HG02642 (cell line): ENCODE data around the gene KLHDC2.
"Not testable (repeated sequence)": the region's sequence is repeated elsewhere in the genome, so short reads cannot be mapped to it uniquely, and the experiment has no call there.

ENCODE experiments used
- ATAC-seq: cut with Tn5 transposase; IDR thresholded peaks from one replicate; pipeline ENCODE4 v1.9.1; 2021; ENCODE audit warnings: mild to moderate bottlenecking; ENCODE audit not compliant: unreplicated experiment, poor library complexity

Gene KLHDC2

GRCh38 chr14:49767571-49768300, at the start of gene KLHDC2:
TSS of gene KLHDC2 (plus strand) at chr14:49768153. CDS start at chr14:49768469, 316 bp downstream.
- peak; percentile 95 for ATAC-seq

DNA sequence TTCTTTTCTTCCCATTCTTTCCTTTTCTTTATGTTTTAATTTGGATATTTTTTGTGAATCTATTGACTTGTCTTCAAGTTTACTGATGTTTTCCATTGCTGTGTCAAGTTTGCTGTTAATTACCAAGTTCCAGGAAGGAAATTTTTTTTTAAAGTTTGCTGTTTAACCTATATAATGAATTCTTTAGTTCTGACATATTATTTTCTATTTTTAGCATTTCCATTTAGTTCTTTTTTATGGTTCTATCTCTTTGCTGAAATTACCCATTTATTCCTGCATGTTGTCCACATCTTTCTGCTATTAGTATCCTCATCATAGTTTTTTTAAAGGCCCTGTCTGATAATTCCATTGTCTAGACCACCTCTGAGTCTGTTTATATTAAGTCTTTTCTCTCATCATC, 47.2 kb upstream of the KLHDC2 start:
- no peak for ATAC-seq

DNA sequence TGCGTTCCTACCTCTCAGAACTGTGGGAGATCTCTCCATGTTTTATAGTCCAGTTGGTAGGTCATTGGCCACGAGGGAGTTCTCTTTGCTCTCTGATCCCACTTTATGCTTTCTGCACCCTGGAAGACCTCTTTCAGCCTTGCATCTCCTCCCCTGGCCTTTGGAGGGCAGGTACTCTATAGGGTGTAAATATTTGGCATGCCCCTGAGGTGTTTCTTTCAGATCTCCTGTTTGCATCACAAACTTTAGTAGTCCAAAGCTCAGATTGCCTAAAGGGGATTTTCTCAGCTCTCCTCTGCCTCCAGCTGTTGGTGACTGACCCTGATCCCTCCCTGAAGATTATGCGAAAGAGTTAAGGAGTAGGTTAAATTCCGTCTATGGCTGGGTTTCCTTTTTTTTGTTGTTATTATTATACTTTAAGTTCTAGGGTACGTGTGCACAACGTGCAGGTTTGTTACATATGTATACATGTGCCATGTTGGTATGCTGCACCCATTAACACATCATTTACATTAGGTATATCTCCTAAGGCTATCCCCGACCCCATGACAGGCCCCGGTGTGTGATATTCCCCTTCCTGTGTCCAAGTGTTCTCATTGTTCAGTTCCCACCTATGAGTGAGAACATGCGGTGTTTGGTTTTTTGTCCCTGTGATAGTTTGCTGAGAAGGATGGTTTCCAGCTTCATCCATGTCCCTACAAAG, 46.1 kb upstream of the KLHDC2 start:
- not testable (repeated sequence) for ATAC-seq

DNA sequence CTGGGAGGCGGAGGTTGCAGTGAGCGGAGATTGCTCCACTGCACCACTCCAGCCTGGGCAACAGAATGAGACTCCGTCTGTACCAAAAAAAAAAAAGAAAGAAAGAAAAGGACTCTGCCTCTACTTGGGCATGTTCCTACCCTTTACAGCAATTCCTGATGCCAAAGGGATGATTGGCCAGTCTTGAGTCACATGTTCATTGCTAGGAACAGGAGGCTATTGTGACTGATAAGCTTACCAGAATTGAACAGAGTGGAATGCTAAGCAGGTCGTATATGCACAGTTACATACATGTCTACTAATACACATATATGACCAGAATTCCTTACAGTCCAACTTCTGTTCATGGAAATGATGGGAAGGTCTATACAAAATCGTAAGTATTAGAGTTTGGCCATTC, 40.8 kb upstream of the KLHDC2 start:
- ATAC-seq = no peak

DNA sequence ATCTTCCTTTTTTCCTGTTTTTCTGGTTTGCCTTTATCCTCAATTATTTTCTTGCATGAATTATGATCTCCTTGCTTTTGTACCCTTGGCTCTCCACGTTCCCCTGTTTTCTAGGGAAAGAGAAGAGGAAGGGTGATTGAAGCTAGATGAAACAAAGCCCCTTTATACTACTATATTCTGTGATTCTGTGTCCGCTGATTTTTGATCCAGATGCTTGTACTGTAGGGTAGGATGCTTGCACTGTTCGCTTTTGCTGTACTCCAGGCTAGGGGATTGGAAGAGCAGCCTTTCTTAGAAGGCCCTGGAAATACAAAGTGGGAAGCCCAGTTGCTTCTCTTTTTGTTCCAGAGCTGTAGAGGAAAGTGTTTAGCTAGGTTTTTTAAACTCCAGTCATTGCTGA, 35.1 kb upstream of the KLHDC2 start:
- no peak for ATAC-seq

- no peak for ATAC-seq
Measured at GRCh38 chr14:49733836-49734235, 34.1 kb upstream of the KLHDC2 start.

DNA sequence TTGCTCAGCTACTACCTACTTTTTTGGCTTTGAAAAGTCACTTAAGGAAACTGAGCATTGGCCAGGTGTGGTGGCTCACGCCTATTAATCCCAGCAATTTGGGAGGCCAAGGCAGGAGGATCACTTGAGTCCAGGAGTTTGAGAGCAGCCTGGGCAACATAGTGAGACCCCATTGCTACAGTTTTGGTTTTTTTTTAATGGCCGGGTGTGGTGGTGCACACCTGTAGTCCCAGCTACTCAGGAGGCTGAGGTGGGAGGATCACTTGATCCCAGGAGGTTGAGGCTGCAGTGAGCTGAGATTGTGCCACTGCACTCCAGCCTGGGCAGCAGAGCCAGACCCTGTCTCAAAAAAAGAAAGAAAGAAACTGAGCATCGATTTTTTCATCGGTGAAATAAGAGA, 32.3 kb upstream of the KLHDC2 start:
- ATAC-seq = not testable (repeated sequence)

GRCh38 chr14:49745191-49745590, 22.8 kb upstream of the KLHDC2 start:
- no peak for ATAC-seq

DNA sequence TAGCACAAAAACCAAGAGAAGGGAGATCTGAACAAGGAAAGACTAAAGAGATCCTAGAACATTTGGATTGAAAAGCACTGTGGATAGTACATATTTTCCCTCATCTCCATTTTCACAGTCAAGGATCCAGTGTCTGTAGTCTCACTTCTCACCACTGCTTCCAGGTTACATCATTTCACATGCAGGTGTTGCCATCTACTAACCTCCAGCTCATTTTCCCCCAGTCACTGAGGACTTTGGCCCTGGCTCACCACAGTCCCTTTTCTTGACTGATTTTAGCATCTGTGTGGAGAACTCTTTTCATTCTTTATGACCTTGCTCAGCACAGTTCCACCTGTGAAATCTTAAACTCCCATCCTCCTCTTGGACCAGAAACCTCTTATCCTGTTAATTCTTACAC, 21.5 kb upstream of the KLHDC2 start:
- ATAC-seq = not testable (repeated sequence)

GRCh38 chr14:49754570-49755097, 13.3 kb upstream of the KLHDC2 start:
- no peak for ATAC-seq

DNA sequence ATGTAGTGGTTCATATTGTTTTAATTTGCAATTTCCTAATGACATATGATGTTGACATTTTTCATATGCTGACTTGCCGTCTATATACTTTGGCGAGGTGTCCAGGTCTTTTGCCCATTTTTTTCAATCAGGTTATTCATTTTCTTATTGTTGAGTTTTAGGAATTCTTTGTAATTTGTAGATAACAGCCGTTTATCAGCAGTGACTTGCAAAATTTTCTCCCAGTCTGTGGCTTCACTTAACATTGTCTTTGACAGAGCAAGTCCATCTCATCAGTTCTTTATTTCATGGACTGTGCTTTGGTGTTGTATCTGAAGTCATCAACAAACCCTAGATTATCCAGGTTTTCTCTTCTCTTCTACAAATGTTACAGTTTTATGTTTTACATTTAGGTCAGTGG, 12.6 kb upstream of the KLHDC2 start:
- no peak for ATAC-seq

DNA sequence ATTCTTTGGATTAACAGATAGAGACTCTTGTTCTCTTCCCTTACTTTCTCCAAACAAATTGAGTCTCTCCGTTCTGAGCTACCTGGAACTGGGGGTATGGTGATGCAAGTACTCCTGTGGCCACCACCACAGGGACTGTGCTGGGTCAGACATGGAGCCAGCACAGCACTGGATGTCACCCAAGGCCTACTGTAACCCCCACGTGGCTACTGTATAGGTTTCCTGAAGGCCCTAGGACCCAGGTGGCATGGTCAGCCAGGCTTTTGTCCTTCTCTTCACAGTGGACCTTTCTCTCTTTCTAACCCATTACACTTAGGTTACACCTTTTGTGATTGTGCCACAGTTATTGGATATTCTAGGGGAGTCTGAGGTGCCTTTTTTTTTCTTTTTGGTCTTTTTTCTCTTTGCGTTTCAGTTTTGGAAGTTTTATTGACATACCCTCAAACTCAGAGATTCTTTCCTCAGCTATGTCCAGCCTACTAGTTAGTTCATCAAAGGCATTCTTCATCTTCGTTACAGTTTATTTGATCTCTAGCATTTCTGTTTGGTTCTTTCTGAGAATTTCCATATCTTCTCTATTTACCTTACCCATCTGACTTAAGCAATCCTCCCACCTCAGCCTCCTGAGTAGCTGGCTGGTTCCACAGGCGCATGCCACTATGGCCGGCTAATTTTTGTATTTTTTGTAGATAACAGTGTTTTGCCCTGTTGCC, 6.0 kb upstream of the KLHDC2 start:
- ATAC-seq = no peak

- ATAC-seq = no peak
Measured at GRCh38 chr14:49766839-49767238, 1.1 kb upstream of the KLHDC2 start.

- no peak for ATAC-seq
Measured at GRCh38 chr14:49767270-49767570, 733 bp upstream of the KLHDC2 start.

GRCh38 chr14:49768301-49769121, 558 bp downstream of the KLHDC2 start:
- ATAC-seq = peak; percentile 31

GRCh38 chr14:49769171-49769570, 1.2 kb downstream of the KLHDC2 start:
- ATAC-seq = no peak

DNA sequence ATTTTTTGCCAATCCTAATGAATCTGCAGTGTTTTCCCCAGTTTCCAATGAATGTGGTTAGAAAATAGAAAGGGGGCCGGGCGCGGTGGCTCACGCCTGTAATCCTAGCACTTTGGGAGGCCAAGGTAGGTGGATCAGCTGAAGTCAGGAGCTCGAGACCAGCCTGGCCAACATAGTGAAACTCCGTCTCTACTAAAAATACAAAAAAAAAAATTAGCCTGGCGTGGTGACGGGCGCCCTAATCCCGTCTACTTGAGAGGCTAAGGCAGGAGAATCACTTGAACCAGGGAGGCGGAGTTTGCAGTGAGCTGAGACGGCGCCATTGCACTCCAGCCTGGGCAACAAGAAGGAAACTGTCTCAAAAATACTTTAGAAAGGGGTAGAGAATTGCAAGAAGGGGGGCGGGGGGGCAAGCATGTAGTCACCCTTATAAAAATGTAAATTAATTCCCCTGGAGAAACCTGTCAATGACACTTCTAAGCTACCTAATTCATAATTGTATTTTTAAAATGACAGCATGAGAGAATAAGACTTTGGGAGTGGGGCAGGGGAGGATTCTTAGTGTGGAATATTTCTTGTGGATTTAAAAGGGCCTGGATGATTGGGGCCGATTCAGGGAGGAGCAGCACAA, 1.7 kb downstream of the KLHDC2 start:
- ATAC-seq = no peak

DNA sequence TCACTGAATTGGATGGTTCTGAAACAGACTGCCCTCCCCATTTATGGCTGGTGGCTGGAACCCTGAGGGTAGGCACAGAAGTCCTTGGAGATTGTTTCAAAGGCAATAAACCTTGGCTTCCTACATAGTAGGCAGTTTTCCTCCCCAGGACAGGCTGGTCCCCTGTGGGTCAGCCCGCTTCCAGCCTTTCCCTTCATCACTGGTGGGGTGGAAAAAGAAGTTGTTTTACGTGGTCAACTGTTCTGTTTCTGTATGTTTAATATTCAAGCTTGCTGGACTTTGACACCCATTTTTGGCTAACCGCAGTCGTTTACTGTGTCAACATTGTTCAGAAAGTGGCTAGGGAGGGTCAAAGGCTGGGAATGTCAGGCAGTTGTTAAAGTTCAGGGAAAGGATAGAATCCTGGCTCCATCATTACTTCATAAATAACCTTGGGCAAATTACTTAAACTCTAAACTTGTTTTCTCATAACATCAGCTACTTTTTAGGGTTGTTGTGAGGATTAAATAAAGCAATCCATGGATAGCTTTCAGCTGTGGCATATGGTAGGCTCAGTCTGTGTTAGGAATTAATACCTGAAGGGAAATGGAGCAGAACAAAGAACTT, 2.4 kb downstream of the KLHDC2 start:
- ATAC-seq = no peak

DNA sequence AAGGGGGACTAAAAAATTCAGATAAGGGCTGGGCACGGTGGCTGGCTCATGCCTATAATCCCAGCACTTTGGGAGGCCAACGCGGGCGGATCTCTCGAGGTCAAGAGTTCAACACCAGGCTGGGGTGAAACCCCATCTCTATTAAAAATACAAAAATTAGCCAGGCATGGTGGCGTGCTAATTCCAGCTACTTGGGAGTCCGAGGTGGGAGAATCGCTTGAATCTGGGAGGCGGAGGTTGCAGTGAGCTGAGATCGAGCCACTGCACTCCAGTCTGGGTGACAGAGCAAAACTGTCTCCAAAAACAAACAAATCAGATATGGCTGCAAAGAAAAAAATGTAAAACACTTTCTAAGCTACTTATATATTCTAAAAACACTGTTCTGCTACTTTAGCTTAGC, 3.7 kb downstream of the KLHDC2 start:
- ATAC-seq = not testable (repeated sequence)

DNA sequence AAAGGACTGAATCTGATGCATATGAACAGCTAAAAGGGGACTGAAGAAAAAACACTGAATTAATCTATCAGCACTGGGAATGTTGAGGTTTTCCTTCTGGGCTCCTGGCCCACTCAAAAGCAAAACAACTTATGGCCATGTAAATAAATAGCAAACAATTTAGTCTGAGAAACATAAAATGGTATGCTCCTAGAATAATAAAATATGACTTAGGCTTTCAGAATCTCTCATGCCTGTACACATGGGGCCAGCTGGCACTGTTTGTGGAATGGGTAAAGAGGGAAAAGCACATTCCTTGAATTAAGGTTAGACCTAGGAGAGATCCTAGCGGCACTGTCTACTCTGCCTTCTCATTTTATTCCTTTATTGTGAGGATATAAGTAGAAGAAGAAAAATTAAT, 6.2 kb downstream of the KLHDC2 start:
- no peak for ATAC-seq
